ENCODE measurements around the gene HS6ST3. TPM values are rescaled to one million over a fixed set of nuclear protein-coding genes. Genes with fewer than 3 reads are reported as not detected.

HS6ST3 gene
- total and polyA plus RNA-seq, 2 experiments from 2014 or later = 0.11 TPM; not detected in 1

GRCh38 chr13:96646515-96647211 is 556.8 kb downstream of the HS6ST3 start:
- no peaks in the 10 kb centered on the region for H3K9me2 ChIP-seq (ENCODE audit: insufficient read depth)
- H4K20me1 ChIP-seq (ENCODE audit: insufficient read depth) = no peaks in the 10 kb centered on the region
- no peak for DNase-seq
- H3F3A ChIP-seq (ENCODE audit: insufficient read depth) = peaks cover 10% of the 10 kb centered on the region
- H3K79me2 ChIP-seq (ENCODE audit: insufficient read depth) = no peaks in the 10 kb centered on the region
- H3K4me1 ChIP-seq (ENCODE audit: insufficient read depth) = peaks cover 10% of the 10 kb centered on the region
- H3K4me3 ChIP-seq = no peak overlapping the region
- no peaks in the 10 kb centered on the region for H3K27me3 ChIP-seq (replicated peaks; ENCODE audit: insufficient read depth)
- H3K36me3 ChIP-seq (ENCODE audit: low read depth) = no peaks in the 10 kb centered on the region
- 46 to 49% methylated on average over 8 of the region's 8 CpGs for WGBS, 2 experiments (ENCODE audit: low coverage in 1 of 2, low lambda C conversion rate in 2 of 2, missing lambda C conversion rate in 2 of 2)
- no peak overlapping the region for H3K4me2 ChIP-seq (ENCODE audit: unreplicated experiment)
- H3K9me3 ChIP-seq (ENCODE audit: low read depth) = peaks cover 6% of the 10 kb centered on the region
- no peak overlapping the region for H2AFZ ChIP-seq
- in situ Hi-C loops (cut with MboI) = no loop called here
- TF ChIP-seq EZH2 (IDR thresholded peaks at IDR 0.05; ENCODE audit: insufficient read depth, poor library complexity, severe bottlenecking) (no peak), EZH2phosphoT487 (IDR thresholded peaks at IDR 0.05; ENCODE audit: insufficient read depth, low read depth) (no peak)
- no peak overlapping the region for H3K9ac ChIP-seq
- H3K27ac ChIP-seq = no peak overlapping the region

GRCh38 chr13:96650301-96650886 is 560.5 kb downstream of the HS6ST3 start:
- no peaks in the 10 kb centered on the region for H3K9me3 ChIP-seq (ENCODE audit: low read depth)
- DNase-seq = peak; percentile 44
- peaks cover 10% of the 10 kb centered on the region for H3F3A ChIP-seq (ENCODE audit: insufficient read depth)
- H3K4me3 ChIP-seq = no peak overlapping the region
- in situ Hi-C loops (cut with MboI) = no loop called here
- H3K4me2 ChIP-seq (ENCODE audit: unreplicated experiment) = no peak overlapping the region
- no peaks in the 10 kb centered on the region for H3K36me3 ChIP-seq (ENCODE audit: low read depth)
- no peaks in the 10 kb centered on the region for H4K20me1 ChIP-seq (ENCODE audit: insufficient read depth)
- 23 to 31% methylated on average over 3 of the region's 3 CpGs for WGBS, 2 experiments (ENCODE audit: low coverage in 1 of 2, low lambda C conversion rate in 2 of 2, missing lambda C conversion rate in 2 of 2)
- no peaks in the 10 kb centered on the region for H3K27me3 ChIP-seq (replicated peaks; ENCODE audit: insufficient read depth)
- no peaks in the 10 kb centered on the region for H3K79me2 ChIP-seq (ENCODE audit: insufficient read depth)
- H3K4me1 ChIP-seq (ENCODE audit: insufficient read depth) = peaks cover 10% of the 10 kb centered on the region
- TF ChIP-seq EZH2phosphoT487 (IDR thresholded peaks at IDR 0.05; ENCODE audit: insufficient read depth, low read depth) (no peak), EZH2 (IDR thresholded peaks at IDR 0.05; ENCODE audit: insufficient read depth, poor library complexity, severe bottlenecking) (no peak)
- H2AFZ ChIP-seq = no peak overlapping the region
- H3K9me2 ChIP-seq (ENCODE audit: insufficient read depth) = no peaks in the 10 kb centered on the region
- no peak overlapping the region for H3K27ac ChIP-seq
- H3K9ac ChIP-seq = no peak overlapping the region

GRCh38 chr13:96651598-96651997 is 561.7 kb downstream of the HS6ST3 start:
- in situ Hi-C loops (cut with MboI) = no loop called here
- Histone ChIP-seq H3K4me1 (ENCODE audit: insufficient read depth) (peaks cover 10% of the 10 kb centered on the region), H3K27ac (no peak overlapping the region), H2AFZ (no peak overlapping the region), H3K9ac (no peak overlapping the region), H3K4me3 (no peak overlapping the region), H3K9me3 (ENCODE audit: low read depth) (no peaks in the 10 kb centered on the region), H3K36me3 (ENCODE audit: low read depth) (no peaks in the 10 kb centered on the region), H3K27me3 (replicated peaks; ENCODE audit: insufficient read depth) (no peaks in the 10 kb centered on the region), H3F3A (ENCODE audit: insufficient read depth) (peaks cover 10% of the 10 kb centered on the region), H3K79me2 (ENCODE audit: insufficient read depth) (no peaks in the 10 kb centered on the region), H3K9me2 (ENCODE audit: insufficient read depth) (no peaks in the 10 kb centered on the region), H3K4me2 (ENCODE audit: unreplicated experiment) (no peak overlapping the region), H4K20me1 (ENCODE audit: insufficient read depth) (no peaks in the 10 kb centered on the region)
- TF ChIP-seq EZH2phosphoT487 (IDR thresholded peaks at IDR 0.05; ENCODE audit: insufficient read depth, low read depth) = no peak
- no peak for TF ChIP-seq EZH2 (IDR thresholded peaks at IDR 0.05; ENCODE audit: insufficient read depth, poor library complexity, severe bottlenecking)
- WGBS, 2 experiments (ENCODE audit: low coverage in 1 of 2, low lambda C conversion rate in 2 of 2, missing lambda C conversion rate in 2 of 2) = 15 to 19% methylated on average over 1 of the region's 1 CpG
- DNase-seq = no peak

GRCh38 chr13:96652506-96652905 is 562.6 kb downstream of the HS6ST3 start:
- Histone ChIP-seq H2AFZ (no peak overlapping the region), H4K20me1 (ENCODE audit: insufficient read depth) (no peaks in the 10 kb centered on the region), H3K4me1 (ENCODE audit: insufficient read depth) (peaks cover 10% of the 10 kb centered on the region), H3K9me2 (ENCODE audit: insufficient read depth) (no peaks in the 10 kb centered on the region), H3K79me2 (ENCODE audit: insufficient read depth) (no peaks in the 10 kb centered on the region), H3K4me2 (ENCODE audit: unreplicated experiment) (no peak overlapping the region), H3K27me3 (replicated peaks; ENCODE audit: insufficient read depth) (no peaks in the 10 kb centered on the region), H3K9me3 (ENCODE audit: low read depth) (no peaks in the 10 kb centered on the region), H3K27ac (no peak overlapping the region), H3K4me3 (no peak overlapping the region), H3F3A (ENCODE audit: insufficient read depth) (peaks cover 10% of the 10 kb centered on the region), H3K36me3 (ENCODE audit: low read depth) (no peaks in the 10 kb centered on the region), H3K9ac (no peak overlapping the region)
- in situ Hi-C loops (cut with MboI) = no loop called here
- DNase-seq = no peak
- TF ChIP-seq EZH2phosphoT487 (IDR thresholded peaks at IDR 0.05; ENCODE audit: insufficient read depth, low read depth) (no peak), EZH2 (IDR thresholded peaks at IDR 0.05; ENCODE audit: insufficient read depth, poor library complexity, severe bottlenecking) (no peak)

All from GM23248 (cell line).